Right lobe of liver (tissue), 4 donors: Measurements from ENCODE around the gene PTPRM.

Source experiments
- POLR2A ChIP-seq: fragments of 450-650 bp; IDR thresholded peaks from one replicate; pipeline ENCODE4 v1.6.1; 2017; ENCODE audit warnings: antibody characterized with exemption, mild to moderate bottlenecking
- TF ChIP-seq, protein P1 (sequence below), 4 donors: fragments of 200-600 bp in 3 of 4; fragments of 450-650 bp in 1 of 4; IDR thresholded peaks; one replicate each; pipeline versions ENCODE4 v1.5.1 to v1.8.0; 2016 to 2022; ENCODE audit warnings: antibody characterized with exemption in 4 of 4, mild to moderate bottlenecking in 2 of 4
- donor health status: DM: no; HTN: no; CAD: no.
- donor health status: DM: no; HTN: no; CAD: no.
- donor health status: DM: no; HTN: yes; CAD: no.

DNA sequence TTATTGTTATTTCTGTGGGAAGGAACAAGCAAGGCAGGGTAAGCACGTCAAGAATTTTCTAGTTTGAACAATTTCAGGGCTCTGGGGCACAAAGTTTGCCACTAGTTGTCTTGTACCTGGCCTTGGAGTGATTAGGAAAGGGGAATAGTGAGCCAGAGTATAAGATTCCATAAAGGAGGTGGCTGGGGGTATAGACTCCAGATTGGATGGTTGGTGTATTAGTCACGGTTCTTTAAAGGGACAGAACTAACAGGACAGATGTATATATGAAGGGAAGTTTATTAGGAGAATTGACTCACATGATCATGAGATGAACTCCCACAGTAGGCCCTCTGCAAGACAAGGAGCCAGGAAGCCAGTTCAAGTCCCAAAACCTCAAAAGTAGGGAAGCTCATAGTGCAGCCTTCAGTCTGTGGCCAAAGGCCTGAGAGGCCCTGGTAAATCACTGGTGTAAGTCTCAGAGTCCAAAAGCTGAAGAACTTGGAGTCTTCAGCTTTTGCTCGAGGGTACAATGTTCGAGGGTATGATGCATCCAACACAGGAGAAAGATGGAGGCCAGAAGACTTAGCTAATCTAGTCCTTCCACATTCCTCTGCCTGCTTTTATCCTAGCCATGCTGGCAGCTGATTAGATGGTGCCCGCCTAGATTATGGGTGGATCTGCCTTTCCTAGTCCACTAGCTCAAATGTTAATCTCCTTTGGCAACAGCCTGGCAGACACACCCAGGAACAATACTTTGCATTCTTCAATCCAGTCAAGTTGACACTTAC, 31.5 kb upstream of the PTPRM start:
- TF ChIP-seq, protein P1, sequence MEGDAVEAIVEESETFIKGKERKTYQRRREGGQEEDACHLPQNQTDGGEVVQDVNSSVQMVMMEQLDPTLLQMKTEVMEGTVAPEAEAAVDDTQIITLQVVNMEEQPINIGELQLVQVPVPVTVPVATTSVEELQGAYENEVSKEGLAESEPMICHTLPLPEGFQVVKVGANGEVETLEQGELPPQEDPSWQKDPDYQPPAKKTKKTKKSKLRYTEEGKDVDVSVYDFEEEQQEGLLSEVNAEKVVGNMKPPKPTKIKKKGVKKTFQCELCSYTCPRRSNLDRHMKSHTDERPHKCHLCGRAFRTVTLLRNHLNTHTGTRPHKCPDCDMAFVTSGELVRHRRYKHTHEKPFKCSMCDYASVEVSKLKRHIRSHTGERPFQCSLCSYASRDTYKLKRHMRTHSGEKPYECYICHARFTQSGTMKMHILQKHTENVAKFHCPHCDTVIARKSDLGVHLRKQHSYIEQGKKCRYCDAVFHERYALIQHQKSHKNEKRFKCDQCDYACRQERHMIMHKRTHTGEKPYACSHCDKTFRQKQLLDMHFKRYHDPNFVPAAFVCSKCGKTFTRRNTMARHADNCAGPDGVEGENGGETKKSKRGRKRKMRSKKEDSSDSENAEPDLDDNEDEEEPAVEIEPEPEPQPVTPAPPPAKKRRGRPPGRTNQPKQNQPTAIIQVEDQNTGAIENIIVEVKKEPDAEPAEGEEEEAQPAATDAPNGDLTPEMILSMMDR (IDR thresholded peaks at IDR 0.05): no peak
- no peak for TF ChIP-seq POLR2A
